Adrenal gland (tissue), 12 donors: Measurements from ENCODE around the gene LILRA5. TPM values are rescaled to one million over a fixed set of nuclear protein-coding genes. Genes with fewer than 3 reads are reported as not detected.

Experiments used
- DNase-seq, 7 donors: peaks; one replicate each; pipeline ENCODE4 v3.0.0-alpha.2; 2019 to 2020
- H3K27ac ChIP-seq, 5 donors: fragments of 200-600 bp; sonication (generic) in 4 of 5; 1 replicate in 3 of 5; 2 replicates in 2 of 5; pipeline versions ENCODE4 v1.5.1 to v1.8.0; 2016 to 2020; ENCODE audit warnings: mild to moderate bottlenecking in 1 of 5
- H3K27me3 ChIP-seq: fragments of 200-600 bp; 2 replicates; pipeline ENCODE4 v1.8.0; 2021
- H3K36me3 ChIP-seq, 2 donors: fragments of 200-600 bp; replicated peaks in 1 of 2; 1 replicate in 1 of 2; 2 replicates in 1 of 2; pipeline versions ENCODE4 v1.5.1 to v1.8.0; 2018 to 2022
- H3K4me1 ChIP-seq, 2 donors: fragments of 200-600 bp; replicated peaks in 1 of 2; 1 replicate in 1 of 2; 2 replicates in 1 of 2; pipeline versions ENCODE4 v1.5.1 to v1.8.0; 2018 to 2021
- H3K4me3 ChIP-seq, 4 donors: fragments of 200-600 bp; sonication (generic) in 3 of 4; one replicate each; pipeline ENCODE4 v1.5.1; 2016 to 2018
- H3K9me3 ChIP-seq, 3 donors: fragments of 200-600 bp; sonication (generic) in 1 of 3; replicated peaks in 1 of 3; 1 replicate in 2 of 3; 2 replicates in 1 of 3; pipeline versions ENCODE4 v1.5.1 to v1.8.0; 2016 to 2021
- POLR2A ChIP-seq, 2 donors: fragments of 450-650 bp; IDR thresholded peaks; one replicate each; pipeline ENCODE4 v1.6.1; 2017; ENCODE audit warnings: antibody characterized with exemption in 2 of 2, mild to moderate bottlenecking in 2 of 2, moderate library complexity in 1 of 2
- WGBS, 4 donors: extraction: QIAGEN DNeasy Blood & Tissue Kit in 2 of 4; methylation state at CpG; one replicate each; pipeline versions ENCODE4 v1.1.5 to v1.1.7; 2013 to 2017; 5-methylcytosine and 5-hydroxymethylcytosine counted together
- intact Hi-C, 2 donors: fragments of 100-400 bp; cut with DNase I; formaldehyde crosslinking; loops; one replicate each; pipeline versions ENCODE4 v1.14.1 to v1.15.0; 2022 to 2023
- microRNA-seq, 3 donors: library from miRNA; unstranded; fragments of <30 nt; microRNA quantifications; one replicate each; pipeline ENCODE4, GENCODE V29; 2017 to 2020
- polyA plus RNA-seq, 3 donors: library from polyadenylated mRNA; stranded (reverse); fragments of 200-250 nt in 2 of 3; fragments of 350-450 nt in 1 of 3; fragmentation: Illumina TruSeq in 1 of 3; extraction: RNeasy Lipid Tissue Mini Kit (QIAGEN cat#74804) in 1 of 3; gene quantifications; one replicate each; pipeline ENCODE4 v1.2.3, GENCODE V29; 2013 to 2014
- small RNA-seq, 2 donors: library from RNA; depleted of rRNA; stranded (forward); fragments of <200 nt; gene quantifications; one replicate each; pipeline ENCODE3, GENCODE V24; 2016
- total RNA-seq, 9 donors: library from RNA; depleted of rRNA in 4 of 9; stranded (reverse); fragments of >200 nt in 4 of 9; fragments of 120-200 nt in 1 of 9; fragmentation: NEBNext Ultra II Directional in 1 of 9; extraction: Animal tissue kit (Norgen Biotek cat#: 25700) in 1 of 9; gene quantifications; one replicate each; pipeline versions ENCODE4 v1.1.0 to v1.2.4, GENCODE V29; 2013 to 2023
- TF ChIP-seq, protein P1 (sequence below), 6 experiments: fragments of 450-650 bp in 4 of 6; fragments of 200-600 bp in 2 of 6; sonication (generic) in 1 of 6; IDR thresholded peaks; 1 replicate in 5 of 6; 2 replicates in 1 of 6; pipeline versions ENCODE4 v1.5.1 to v1.8.0; 2016 to 2021; ENCODE audit warnings: antibody characterized with exemption in 6 of 6, mild to moderate bottlenecking in 2 of 6, moderate library complexity in 1 of 6
- donor health status: healthy with polysubstance abuse.
- donor health status: Bipolar disorder and iron deficiency.
- donor health status: DM: yes; HTN: yes; CAD: no.
- donor health status: DM: no; HTN: no; CAD: no.
- donor health status: DM: no; HTN: no; CAD: no.
- donor health status: DM: yes; HTN: yes; CAD: no.

Gene LILRA5
- total and polyA plus RNA-seq, 12 donors = 0.72 to 6.2 (median 3.0) TPM; not detected in 1

DNA sequence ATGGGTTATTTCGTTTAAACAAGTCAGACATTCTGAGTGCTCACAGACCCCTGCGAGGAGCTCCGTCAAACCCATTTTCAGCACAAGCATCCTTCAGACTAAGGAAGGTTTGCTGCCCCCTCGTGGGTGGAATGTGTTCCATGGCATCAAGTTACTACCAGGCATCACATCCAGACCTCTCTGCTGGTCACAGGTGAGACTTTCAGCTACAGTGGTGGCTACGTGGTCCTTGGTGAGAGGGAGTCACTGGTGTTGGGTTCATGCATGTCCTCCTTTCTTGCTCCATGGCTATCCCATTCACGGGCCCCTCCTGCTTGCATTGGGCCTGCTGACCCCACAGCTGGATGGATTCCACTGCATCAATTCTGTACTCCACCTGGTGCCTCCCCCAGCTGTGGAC, 46.8 kb downstream of the LILRA5 start:
- Histone ChIP-seq H3K4me3 (no peak overlapping the region), H3K9me3 (no peaks in the 10 kb centered on the region), H3K27me3 (no peaks in the 10 kb centered on the region), H3K27ac (no peak overlapping the region), H3K36me3 (no peaks in the 10 kb centered on the region), H3K4me1 (no peaks in the 10 kb centered on the region)
- WGBS, 4 donors = 8 to 12% (median 9%) methylated on average over 2 to 6 of the region's 6 CpGs
- peak; percentile 68 to 92 (median 85) for DNase-seq
- TF ChIP-seq, protein P1, sequence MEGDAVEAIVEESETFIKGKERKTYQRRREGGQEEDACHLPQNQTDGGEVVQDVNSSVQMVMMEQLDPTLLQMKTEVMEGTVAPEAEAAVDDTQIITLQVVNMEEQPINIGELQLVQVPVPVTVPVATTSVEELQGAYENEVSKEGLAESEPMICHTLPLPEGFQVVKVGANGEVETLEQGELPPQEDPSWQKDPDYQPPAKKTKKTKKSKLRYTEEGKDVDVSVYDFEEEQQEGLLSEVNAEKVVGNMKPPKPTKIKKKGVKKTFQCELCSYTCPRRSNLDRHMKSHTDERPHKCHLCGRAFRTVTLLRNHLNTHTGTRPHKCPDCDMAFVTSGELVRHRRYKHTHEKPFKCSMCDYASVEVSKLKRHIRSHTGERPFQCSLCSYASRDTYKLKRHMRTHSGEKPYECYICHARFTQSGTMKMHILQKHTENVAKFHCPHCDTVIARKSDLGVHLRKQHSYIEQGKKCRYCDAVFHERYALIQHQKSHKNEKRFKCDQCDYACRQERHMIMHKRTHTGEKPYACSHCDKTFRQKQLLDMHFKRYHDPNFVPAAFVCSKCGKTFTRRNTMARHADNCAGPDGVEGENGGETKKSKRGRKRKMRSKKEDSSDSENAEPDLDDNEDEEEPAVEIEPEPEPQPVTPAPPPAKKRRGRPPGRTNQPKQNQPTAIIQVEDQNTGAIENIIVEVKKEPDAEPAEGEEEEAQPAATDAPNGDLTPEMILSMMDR (IDR thresholded peaks at IDR 0.05) = peak; percentile 71 to 82 (median 72)
- no peak for TF ChIP-seq POLR2A (IDR thresholded peaks at IDR 0.05)
- intact Hi-C loops = no loop called here

DNA sequence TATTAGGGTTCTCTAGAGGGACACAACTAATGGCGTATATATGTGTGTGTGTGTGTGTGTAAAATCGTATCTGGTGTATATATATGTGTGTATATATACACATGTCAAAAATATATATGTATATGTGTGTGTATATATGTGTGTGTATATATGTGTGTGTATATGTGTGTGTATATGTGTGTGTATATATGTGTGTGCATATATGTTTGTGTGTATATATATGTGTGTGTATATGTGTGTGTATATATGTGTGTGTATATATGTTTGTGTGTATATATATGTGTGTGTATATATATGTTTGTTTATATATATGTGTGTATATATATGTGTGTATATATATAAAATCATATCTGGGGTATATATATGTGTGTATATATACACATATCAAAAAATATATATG, 50.5 kb downstream of the LILRA5 start:
- Histone ChIP-seq H3K27me3 (no peaks in the 10 kb centered on the region), H3K9me3 (no peaks in the 10 kb centered on the region), H3K4me1 (peaks cover 4 to 7% of the 10 kb centered on the region in 2 donors), H3K27ac (no peak overlapping the region), H3K36me3 (no peaks in the 10 kb centered on the region), H3K4me3 (no peak overlapping the region)
- intact Hi-C loops = no loop called here
- no peak for TF ChIP-seq POLR2A (IDR thresholded peaks at IDR 0.05)
- TF ChIP-seq, protein P1 (IDR thresholded peaks at IDR 0.05) = no peak
- 81 to 86% (median 83%) methylated on average over 2 of the region's 2 CpGs for WGBS, 4 donors
- DNase-seq = no peak

DNA sequence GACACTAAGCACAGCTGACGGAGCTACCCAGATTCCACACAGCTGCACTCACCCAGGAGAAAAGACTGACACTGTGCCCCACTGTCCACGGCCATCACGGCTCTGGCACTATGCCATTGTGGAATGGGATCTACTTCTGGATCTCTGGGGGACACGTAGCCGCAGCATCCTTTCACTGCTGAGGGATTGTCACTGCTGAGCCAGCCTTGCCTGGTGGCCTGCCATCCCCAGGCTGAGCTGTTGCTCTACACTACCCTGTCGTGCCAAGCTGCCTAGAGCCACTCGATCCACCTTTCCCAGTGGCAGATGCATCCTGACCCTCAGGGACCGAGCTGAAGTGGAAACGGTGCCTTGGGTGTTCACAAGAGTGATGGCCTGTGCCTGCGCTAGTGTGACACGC, 50.9 kb downstream of the LILRA5 start:
- H3K27ac ChIP-seq = no peak overlapping the region
- no peak for TF ChIP-seq POLR2A (IDR thresholded peaks at IDR 0.05)
- TF ChIP-seq, protein P1 (IDR thresholded peaks at IDR 0.05) = no peak
- no peaks in the 10 kb centered on the region for H3K27me3 ChIP-seq
- peaks cover 7% of the 10 kb centered on the region in 2 donors for H3K4me1 ChIP-seq
- H3K9me3 ChIP-seq = no peaks in the 10 kb centered on the region
- no peak overlapping the region for H3K4me3 ChIP-seq
- H3K36me3 ChIP-seq = no peaks in the 10 kb centered on the region
- DNase-seq = peak in 2 of 7 donors; percentile 9 to 25
- 77 to 83% (median 79%) methylated on average over 9 to 11 of the region's 11 CpGs for WGBS, 4 donors
- intact Hi-C loops = no loop called here

DNA sequence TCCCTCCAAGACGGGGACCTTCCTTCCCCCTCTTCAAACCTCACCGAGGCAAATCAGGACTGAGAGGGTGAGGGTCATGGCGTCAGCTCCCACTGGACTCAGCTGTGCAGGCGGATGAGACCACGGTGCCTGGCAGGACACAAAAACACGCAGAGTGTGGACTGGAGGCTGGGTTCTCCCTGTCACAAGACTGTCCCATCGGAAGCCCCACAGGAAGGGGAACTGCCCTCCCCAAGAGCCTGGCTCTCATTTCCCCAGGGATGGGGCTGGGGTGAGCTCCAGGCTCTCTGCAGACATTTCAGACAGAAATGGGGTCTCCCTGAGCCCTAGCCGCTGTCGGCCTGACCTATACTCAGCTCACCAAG, 55.9 kb downstream of the LILRA5 start, which contains the start of gene LILRB5:
Gene LILRB5 (minus strand): TSS at position 158 of the 365 bp plus-strand sequence. CDS start 80 bp downstream, at position 78.
- 59 to 68% (median 64%) methylated on average over 5 to 9 of the region's 9 CpGs for WGBS, 4 donors
- H3K27me3 ChIP-seq = no peaks in the 10 kb centered on the region
- H3K27ac ChIP-seq = peak within 1 kb of the TSS in 2 of 5 donors; percentile 21 to 65
- DNase-seq = peak in 2 of 7 donors; percentile 30 to 50
- H3K36me3 ChIP-seq = no peaks in the 10 kb centered on the region
- H3K4me1 ChIP-seq = peaks cover 7% of the 10 kb centered on the region in 2 donors
- no peaks in the 10 kb centered on the region for H3K9me3 ChIP-seq
- TF ChIP-seq, protein P1 (IDR thresholded peaks at IDR 0.05) = no peak
- TF ChIP-seq POLR2A (IDR thresholded peaks at IDR 0.05) = no peak
- peak within 1 kb of the TSS in 2 of 4 donors; percentile 6 to 30 for H3K4me3 ChIP-seq
- intact Hi-C loops = no loop called here

Small RNA genes lying within 50 kb of the gene (microRNA-seq; reads per million reads assigned to microRNA genes)
- gene MIR4752 = 0 reads per million in 3 donors

Small RNA genes lying within 50 kb of the gene (small RNA-seq; reads per million reads assigned to genes)
- gene AC245884.12 (0 reads per million in 2 donors), gene MIR4752 (0 reads per million in 2 donors), gene RNU6-1307P (0 reads per million in 2 donors)

Other genes with a start within 250 kb of the LILRA5 start
- gene VSTM1, start 249.3 kb downstream of the LILRA5 start, total RNA-seq = under 1 TPM in 1 of 9 donors, not detected in 8; 0.83 TPM
- not detected for gene VSTM1, start 249.3 kb downstream of the LILRA5 start, polyA plus RNA-seq
- gene TARM1, start 231.8 kb downstream of the LILRA5 start, total RNA-seq = not detected
- not detected for gene TARM1, start 231.8 kb downstream of the LILRA5 start, polyA plus RNA-seq
- gene OSCAR, start 212.4 kb downstream of the LILRA5 start, total RNA-seq = 1 to 10 TPM in 6 of 9 donors, under 1 TPM in 2, not detected in 1; 0.11 to 6.6 (median 2.2) TPM
- gene OSCAR, start 212.4 kb downstream of the LILRA5 start, polyA plus RNA-seq = 1 to 10 TPM in 2 of 3 donors, under 1 TPM in 1; 0.55 to 6.0 (median 3.3) TPM
- 100 to 1,000 TPM in 6 of 9 donors, 10 to 100 TPM in 3; 33.2 to 257 (median 150) TPM for gene NDUFA3, start 210.3 kb downstream of the LILRA5 start, total RNA-seq
- gene NDUFA3, start 210.3 kb downstream of the LILRA5 start, polyA plus RNA-seq = 1,000 to 10,000 TPM in 2 of 3 donors, 100 to 1,000 TPM in 1; 237 to 1,730 (median 1,627) TPM
- 10 to 100 TPM; 19.5 to 28.0 (median 24.1) TPM for gene TFPT, start 197.5 kb downstream of the LILRA5 start, total RNA-seq
- gene TFPT, start 197.5 kb downstream of the LILRA5 start, polyA plus RNA-seq = 10 to 100 TPM; 11.4 to 58.6 (median 40.4) TPM
- 10 to 100 TPM; 36.1 to 72.5 (median 49.5) TPM for gene PRPF31, start 197.4 kb downstream of the LILRA5 start, total RNA-seq
- 10 to 100 TPM; 54.4 to 91.7 (median 74.6) TPM for gene PRPF31, start 197.4 kb downstream of the LILRA5 start, polyA plus RNA-seq
- 10 to 100 TPM in 8 of 9 donors, 1 to 10 TPM in 1; 8.3 to 61.0 (median 46.7) TPM for gene CNOT3, start 175.4 kb downstream of the LILRA5 start, total RNA-seq
- 10 to 100 TPM; 47.0 to 82.3 (median 66.6) TPM for gene CNOT3, start 175.4 kb downstream of the LILRA5 start, polyA plus RNA-seq
- 10 to 100 TPM in 3 of 9 donors, 1 to 10 TPM in 6; 5.0 to 21.7 (median 9.5) TPM for gene LENG1, start 153.4 kb downstream of the LILRA5 start, total RNA-seq
- gene LENG1, start 153.4 kb downstream of the LILRA5 start, polyA plus RNA-seq = 10 to 100 TPM in 2 of 3 donors, 1 to 10 TPM in 1; 5.7 to 22.0 (median 14.8) TPM
- gene TMC4, start 140.0 kb downstream of the LILRA5 start, total RNA-seq = 10 to 100 TPM in 1 of 9 donors, 1 to 10 TPM in 6, under 1 TPM in 2; 0.55 to 18.2 (median 1.3) TPM
- 10 to 100 TPM in 1 of 3 donors, 1 to 10 TPM in 1, under 1 TPM in 1; 0.48 to 10.5 (median 1.5) TPM for gene TMC4, start 140.0 kb downstream of the LILRA5 start, polyA plus RNA-seq
- gene MBOAT7, start 123.6 kb downstream of the LILRA5 start, total RNA-seq = 100 to 1,000 TPM in 8 of 9 donors, 10 to 100 TPM in 1; 98.0 to 670 (median 413) TPM
- gene MBOAT7, start 123.6 kb downstream of the LILRA5 start, polyA plus RNA-seq = 100 to 1,000 TPM; 130 to 190 (median 189) TPM
- gene TSEN34, start 121.9 kb downstream of the LILRA5 start, total RNA-seq = 100 to 1,000 TPM in 5 of 9 donors, 10 to 100 TPM in 4; 52.6 to 201 (median 107) TPM
- 10 to 100 TPM; 21.5 to 41.2 (median 26.1) TPM for gene TSEN34, start 121.9 kb downstream of the LILRA5 start, polyA plus RNA-seq
- gene RPS9, start 112.3 kb downstream of the LILRA5 start, total RNA-seq = 1,000 to 10,000 TPM in 8 of 9 donors, 100 to 1,000 TPM in 1; 928 to 2,677 (median 1,796) TPM
- gene RPS9, start 112.3 kb downstream of the LILRA5 start, polyA plus RNA-seq = 1,000 to 10,000 TPM in 2 of 3 donors, 100 to 1,000 TPM in 1; 545 to 3,006 (median 1,900) TPM
- gene LILRB3, start 90.2 kb downstream of the LILRA5 start, total RNA-seq = 10 to 100 TPM in 6 of 9 donors, 1 to 10 TPM in 1, under 1 TPM in 2; 0.22 to 56.2 (median 11.7) TPM
- 10 to 100 TPM in 1 of 3 donors, 1 to 10 TPM in 2; 2.8 to 32.6 (median 9.5) TPM for gene LILRB3, start 90.2 kb downstream of the LILRA5 start, polyA plus RNA-seq
- gene LILRA6, start 70.4 kb downstream of the LILRA5 start, total RNA-seq = 1 to 10 TPM in 7 of 9 donors, under 1 TPM in 2; 0.30 to 9.3 (median 5.4) TPM
- 1 to 10 TPM; 2.5 to 8.5 (median 3.9) TPM for gene LILRA6, start 70.4 kb downstream of the LILRA5 start, polyA plus RNA-seq
- gene LILRB5, start 55.9 kb downstream of the LILRA5 start, total RNA-seq = 10 to 100 TPM in 8 of 9 donors, 1 to 10 TPM in 1; 4.2 to 68.6 (median 37.2) TPM
- gene LILRB5, start 55.9 kb downstream of the LILRA5 start, polyA plus RNA-seq = 10 to 100 TPM in 2 of 3 donors, 1 to 10 TPM in 1; 9.8 to 23.0 (median 22.4) TPM
- gene LILRB2, start 32.1 kb downstream of the LILRA5 start, total RNA-seq = 10 to 100 TPM in 2 of 9 donors, 1 to 10 TPM in 5, under 1 TPM in 2; 0.50 to 14.7 (median 7.2) TPM
- gene LILRB2, start 32.1 kb downstream of the LILRA5 start, polyA plus RNA-seq = 10 to 100 TPM in 2 of 3 donors, 1 to 10 TPM in 1; 4.2 to 16.5 (median 10.7) TPM
- 1 to 10 TPM in 1 of 9 donors, under 1 TPM in 4, not detected in 4; 0.06 to 1.3 (median 0.24) TPM for gene LILRA4, start 26.0 kb upstream of the LILRA5 start, total RNA-seq
- gene LILRA4, start 26.0 kb upstream of the LILRA5 start, polyA plus RNA-seq = not detected
- gene LAIR1, start 51.8 kb upstream of the LILRA5 start, total RNA-seq = 10 to 100 TPM in 8 of 9 donors, 1 to 10 TPM in 1; 3.5 to 80.7 (median 49.4) TPM
- gene LAIR1, start 51.8 kb upstream of the LILRA5 start, polyA plus RNA-seq = 10 to 100 TPM; 14.4 to 39.2 (median 21.6) TPM
- gene TTYH1, start 102.3 kb upstream of the LILRA5 start, total RNA-seq = 1 to 10 TPM in 3 of 9 donors, under 1 TPM in 3, not detected in 3; 0.61 to 4.0 (median 1.2) TPM
- 1 to 10 TPM in 2 of 3 donors, not detected in 1; 1.6 to 1.7 TPM for gene TTYH1, start 102.3 kb upstream of the LILRA5 start, polyA plus RNA-seq
- 100 to 1,000 TPM in 4 of 9 donors, 10 to 100 TPM in 5; 21.7 to 207 (median 75.1) TPM for gene LENG8, start 136.0 kb upstream of the LILRA5 start, total RNA-seq
- 100 to 1,000 TPM in 2 of 3 donors, 10 to 100 TPM in 1; 17.4 to 725 (median 247) TPM for gene LENG8, start 136.0 kb upstream of the LILRA5 start, polyA plus RNA-seq
- 10 to 100 TPM in 2 of 9 donors, 1 to 10 TPM in 7; 2.2 to 15.3 (median 8.2) TPM for gene LENG9, start 150.6 kb upstream of the LILRA5 start, total RNA-seq
- 1 to 10 TPM; 1.3 to 4.2 (median 3.1) TPM for gene LENG9, start 150.6 kb upstream of the LILRA5 start, polyA plus RNA-seq
- 10 to 100 TPM in 7 of 9 donors, 1 to 10 TPM in 2; 8.0 to 27.9 (median 15.6) TPM for gene CDC42EP5, start 160.1 kb upstream of the LILRA5 start, total RNA-seq
- gene CDC42EP5, start 160.1 kb upstream of the LILRA5 start, polyA plus RNA-seq = 10 to 100 TPM in 2 of 3 donors, under 1 TPM in 1; 0.44 to 36.0 (median 16.5) TPM
- gene LAIR2, start 189.7 kb upstream of the LILRA5 start, total RNA-seq = 1 to 10 TPM in 1 of 9 donors, under 1 TPM in 1, not detected in 7; 0.91 to 1.4 TPM
- gene LAIR2, start 189.7 kb upstream of the LILRA5 start, polyA plus RNA-seq = not detected